Measurements from ENCODE around the gene KCNMA1. TPM values are rescaled to one million over a fixed set of nuclear protein-coding genes. Genes with fewer than 3 reads are reported as not detected.

KCNMA1 gene
- total RNA-seq, 1 donor from 2014 or later, result 15.8 TPM

DNA sequence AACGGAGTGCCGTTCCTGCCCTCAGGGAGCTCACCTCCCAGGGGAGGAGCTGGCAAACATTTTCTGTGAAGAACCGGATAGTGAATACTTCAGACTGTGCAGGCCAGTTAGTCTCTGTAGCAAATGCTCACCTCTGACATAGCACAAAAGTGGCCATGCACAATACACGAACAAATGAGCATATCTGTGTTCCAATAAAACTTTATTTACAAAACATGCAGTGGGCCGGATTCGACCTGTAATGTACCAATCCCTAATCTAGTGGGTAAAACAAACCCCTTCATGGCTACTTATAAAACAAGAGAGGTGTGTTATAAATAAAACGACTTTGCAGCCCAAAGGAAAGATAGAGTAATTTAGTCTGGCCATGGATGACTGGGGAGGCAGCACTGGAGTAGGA lies 48.7 kb downstream of the KCNMA1 start:
- DNase-seq (ENCODE audit: low read depth) (no peak), FAIRE-seq (no peak)
- TF ChIP-seq, protein P1, sequence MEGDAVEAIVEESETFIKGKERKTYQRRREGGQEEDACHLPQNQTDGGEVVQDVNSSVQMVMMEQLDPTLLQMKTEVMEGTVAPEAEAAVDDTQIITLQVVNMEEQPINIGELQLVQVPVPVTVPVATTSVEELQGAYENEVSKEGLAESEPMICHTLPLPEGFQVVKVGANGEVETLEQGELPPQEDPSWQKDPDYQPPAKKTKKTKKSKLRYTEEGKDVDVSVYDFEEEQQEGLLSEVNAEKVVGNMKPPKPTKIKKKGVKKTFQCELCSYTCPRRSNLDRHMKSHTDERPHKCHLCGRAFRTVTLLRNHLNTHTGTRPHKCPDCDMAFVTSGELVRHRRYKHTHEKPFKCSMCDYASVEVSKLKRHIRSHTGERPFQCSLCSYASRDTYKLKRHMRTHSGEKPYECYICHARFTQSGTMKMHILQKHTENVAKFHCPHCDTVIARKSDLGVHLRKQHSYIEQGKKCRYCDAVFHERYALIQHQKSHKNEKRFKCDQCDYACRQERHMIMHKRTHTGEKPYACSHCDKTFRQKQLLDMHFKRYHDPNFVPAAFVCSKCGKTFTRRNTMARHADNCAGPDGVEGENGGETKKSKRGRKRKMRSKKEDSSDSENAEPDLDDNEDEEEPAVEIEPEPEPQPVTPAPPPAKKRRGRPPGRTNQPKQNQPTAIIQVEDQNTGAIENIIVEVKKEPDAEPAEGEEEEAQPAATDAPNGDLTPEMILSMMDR (IDR thresholded peaks at IDR 0.05; ENCODE audit: insufficient read depth, low read length, severe bottlenecking), result no peak
- Histone ChIP-seq H3K36me3 (ENCODE audit: control insufficient read depth, insufficient read depth, low read length) (no peaks in the 10 kb centered on the region), H3K4me3 (ENCODE audit: low read depth, low read length) (no peak overlapping the region), H3K27me3 (ENCODE audit: control insufficient read depth, insufficient read depth, low read length) (no peaks in the 10 kb centered on the region)

DNA sequence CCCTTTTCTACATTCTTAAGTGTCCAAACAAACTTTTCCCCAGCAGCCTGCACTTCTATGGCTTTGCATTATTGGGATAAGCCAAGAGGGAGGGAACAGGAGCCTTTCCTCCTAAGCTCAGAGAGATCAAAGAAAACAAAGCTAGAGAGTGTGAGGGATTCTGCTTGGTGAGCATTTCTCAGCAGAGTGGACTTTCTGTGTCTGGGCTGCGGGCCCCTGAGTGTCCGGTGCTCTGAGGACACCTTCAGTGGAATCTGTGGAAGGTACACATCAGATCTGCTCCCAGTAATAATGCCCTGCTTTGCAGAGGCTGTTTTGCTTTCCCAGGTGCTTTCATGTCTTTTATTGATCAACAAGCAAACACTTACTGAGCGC lies 50.2 kb downstream of the KCNMA1 start:
- Histone ChIP-seq H3K4me3 (ENCODE audit: low read depth, low read length) (no peak overlapping the region), H3K27me3 (ENCODE audit: control insufficient read depth, insufficient read depth, low read length) (no peaks in the 10 kb centered on the region), H3K36me3 (ENCODE audit: control insufficient read depth, insufficient read depth, low read length) (no peaks in the 10 kb centered on the region)
- DNase-seq (ENCODE audit: low read depth), result no peak
- TF ChIP-seq, protein P1 (IDR thresholded peaks at IDR 0.05; ENCODE audit: insufficient read depth, low read length, severe bottlenecking), result no peak
- no peak for FAIRE-seq

DNA sequence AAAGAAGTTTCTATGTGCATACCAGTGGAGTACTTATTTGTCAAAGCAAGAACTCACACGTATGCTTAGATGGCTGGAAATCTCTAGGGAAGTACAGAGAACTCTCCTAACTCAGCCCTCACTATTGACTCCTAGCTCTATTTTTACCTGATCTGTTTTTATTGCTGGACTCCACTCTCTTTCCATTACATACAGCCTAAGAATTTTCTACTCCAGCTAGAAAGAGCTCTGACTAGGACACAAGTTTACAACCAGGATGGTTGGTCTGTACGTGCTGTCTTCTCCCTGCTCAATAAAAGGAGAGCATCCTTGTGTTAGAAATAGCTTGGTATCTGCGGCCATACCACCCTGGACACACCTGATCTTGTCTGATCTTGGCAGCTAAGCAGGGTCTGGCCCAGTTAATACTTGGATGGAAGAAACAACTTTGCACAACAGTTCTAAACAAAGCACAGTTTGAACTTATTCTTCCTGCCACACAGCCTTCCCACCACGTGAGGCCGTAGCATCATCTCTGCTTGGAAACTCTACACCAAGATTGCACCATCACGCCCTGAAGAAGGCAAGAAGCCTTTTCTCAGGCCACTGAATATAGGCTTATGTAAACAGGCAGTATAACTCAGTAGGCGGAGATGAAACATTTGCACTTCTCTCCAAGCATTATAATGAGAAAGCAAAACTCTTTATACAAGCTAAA lies 50.7 kb downstream of the KCNMA1 start:
- H3K4me3 ChIP-seq (ENCODE audit: low read depth, low read length), result no peak overlapping the region
- DNase-seq (ENCODE audit: low read depth), result peak; percentile 88
- H3K27me3 ChIP-seq (ENCODE audit: control insufficient read depth, insufficient read depth, low read length), result no peaks in the 10 kb centered on the region
- peak; percentile 52 for FAIRE-seq
- H3K36me3 ChIP-seq (ENCODE audit: control insufficient read depth, insufficient read depth, low read length), result no peaks in the 10 kb centered on the region
- TF ChIP-seq, protein P1 (IDR thresholded peaks at IDR 0.05; ENCODE audit: insufficient read depth, low read length, severe bottlenecking), result peak; percentile 9

DNA sequence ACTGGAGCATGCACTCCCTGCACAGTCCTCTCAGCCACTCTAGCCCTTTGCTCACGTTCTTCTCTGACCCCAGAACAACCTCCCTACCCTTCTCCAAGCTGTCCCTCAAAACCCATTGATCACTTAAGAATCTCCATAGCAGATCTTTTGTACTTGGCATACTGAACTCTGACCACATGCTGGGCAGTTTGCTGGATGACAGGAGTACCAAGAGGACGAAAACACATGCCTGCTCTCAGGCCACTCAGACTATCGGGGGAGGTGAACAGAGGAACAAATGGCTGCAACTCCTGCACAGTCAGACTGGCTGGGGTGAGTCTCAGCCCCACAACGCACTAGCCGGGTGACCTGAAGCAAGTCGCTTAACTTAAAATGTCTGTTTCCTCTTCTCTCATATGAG lies 52.7 kb downstream of the KCNMA1 start:
- no peak for DNase-seq (ENCODE audit: low read depth)

DNA sequence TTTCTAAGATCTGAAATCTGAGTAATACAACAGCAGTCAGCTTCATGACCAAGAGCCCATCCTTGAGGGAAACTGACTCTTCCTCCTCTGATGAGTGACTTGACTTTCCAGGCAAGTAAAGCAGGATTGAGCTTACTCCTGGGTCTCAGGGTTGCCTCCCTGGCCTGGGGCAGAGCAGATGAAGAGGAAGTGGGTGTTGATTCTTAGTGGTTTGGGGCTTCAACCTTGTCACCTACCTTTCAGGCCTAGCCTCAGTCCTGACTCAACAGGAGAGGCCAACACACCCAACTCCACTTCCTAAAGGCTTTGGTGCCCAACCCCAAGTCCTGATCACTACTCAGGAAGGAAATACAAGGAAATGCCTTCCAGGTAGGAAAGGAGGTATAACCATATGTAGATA lies 54.1 kb downstream of the KCNMA1 start:
- no peak for FAIRE-seq
- DNase-seq (ENCODE audit: low read depth), result peak; percentile 71
- no peaks in the 10 kb centered on the region for H3K36me3 ChIP-seq (ENCODE audit: control insufficient read depth, insufficient read depth, low read length)
- no peaks in the 10 kb centered on the region for H3K27me3 ChIP-seq (ENCODE audit: control insufficient read depth, insufficient read depth, low read length)
- no peak overlapping the region for H3K4me3 ChIP-seq (ENCODE audit: low read depth, low read length)
- TF ChIP-seq, protein P1 (IDR thresholded peaks at IDR 0.05; ENCODE audit: insufficient read depth, low read length, severe bottlenecking), result no peak

More for the DNA sequence above, 52.7 kb downstream of the KCNMA1 start:
- H3K27me3 ChIP-seq (ENCODE audit: control insufficient read depth, insufficient read depth, low read length), result no peaks in the 10 kb centered on the region
- H3K4me3 ChIP-seq (ENCODE audit: low read depth, low read length), result no peak overlapping the region
- no peak for FAIRE-seq
- TF ChIP-seq, protein P1 (IDR thresholded peaks at IDR 0.05; ENCODE audit: insufficient read depth, low read length, severe bottlenecking), result no peak
- no peaks in the 10 kb centered on the region for H3K36me3 ChIP-seq (ENCODE audit: control insufficient read depth, insufficient read depth, low read length)

DNA sequence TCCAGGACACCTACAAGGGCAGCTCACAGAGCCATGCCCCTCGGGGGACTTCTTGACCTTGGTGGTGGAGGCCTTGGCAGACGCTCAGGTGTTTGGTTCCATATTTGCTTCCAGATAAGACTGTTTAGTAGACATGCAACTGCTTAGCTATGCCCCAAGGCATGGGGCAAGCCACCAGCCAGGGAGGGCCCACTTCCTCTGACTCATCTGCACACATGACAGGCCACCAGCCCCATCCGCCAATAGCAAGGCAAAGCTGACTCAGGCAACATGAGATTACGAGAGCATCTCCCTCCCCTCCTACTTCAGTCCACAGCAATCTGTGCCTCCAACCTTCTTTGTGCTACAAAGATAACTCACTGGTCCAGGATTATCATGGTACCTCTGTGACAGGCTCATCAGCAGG lies 54.9 kb downstream of the KCNMA1 start:
- peak; percentile 62 for FAIRE-seq
- Histone ChIP-seq H3K4me3 (ENCODE audit: low read depth, low read length) (no peak overlapping the region), H3K36me3 (ENCODE audit: control insufficient read depth, insufficient read depth, low read length) (no peaks in the 10 kb centered on the region), H3K27me3 (ENCODE audit: control insufficient read depth, insufficient read depth, low read length) (no peaks in the 10 kb centered on the region)
- DNase-seq (ENCODE audit: low read depth), result peak; percentile 91
- TF ChIP-seq, protein P1 (IDR thresholded peaks at IDR 0.05; ENCODE audit: insufficient read depth, low read length, severe bottlenecking), result no peak

Data from bronchial epithelial cell (primary cell).